K562 (cell line): ENCODE measurements around the gene PURA. TPM values are rescaled to one million over a fixed set of nuclear protein-coding genes. Genes with fewer than 3 reads are reported as not detected.

Experiments used
- ATAC-seq: fragments of 200-7000 bp; cut with Tn5 transposase; 3 replicates; pipeline ENCODE4 v1.9.1; 2020; ENCODE audit warnings: moderate library complexity
- BruUV-seq: library from RNA; stranded (reverse); fragments of 400-500 nt; replicated peaks from 2 replicates; lab custom pipeline; 2021; lab: Mats Ljungman, UMichigan
- CTCF ChIA-PET: fragments of 300-600 bp; formaldehyde crosslinking; extraction: SDS; loops from one replicate; lab custom pipeline; 2021; ENCODE audit warnings: low intra/inter-chr PET ratio; lab: Yijun Ruan, JAX
- POLR2A ChIA-PET: fragments of 300-600, 350-650 bp; sonication (Branson Sonifier 250); formaldehyde crosslinking; extraction: SDS; loops from one replicate; lab custom pipeline; 2021; ENCODE audit warnings: antibody characterized with exemption, inconsistent platforms; lab: Yijun Ruan, JAX
- DNase-seq, 4 experiments: peaks; one replicate each; pipeline versions ENCODE4 v3.0.0 to v3.0.0-alpha.2; 2011 to 2018; ENCODE audit warnings: low spot score in 3 of 4, mixed read lengths in 3 of 4; ENCODE audit errors: extremely low read depth in 1 of 4
- FAIRE-seq: peaks from 2 replicates; lab custom pipeline; 2011; peaks lifted over from hg19 to GRCh38; lab: Jason Lieb, UNC
- H2AFZ ChIP-seq: 2 replicates; pipeline ENCODE4 v1.6.0; 2011; ENCODE audit warnings: low read depth, low read length, control low read depth, inconsistent platforms
- H3K27ac ChIP-seq: fragments of 200-600 bp; 3 replicates; pipeline ENCODE4 v1.8.0; 2011; ENCODE audit warnings: low read depth, mild to moderate bottlenecking, control low read depth, inconsistent platforms, low read length, moderate library complexity, mixed read lengths; ENCODE audit errors: extremely low read depth
- H3K27me3 ChIP-seq, 2 experiments: fragments of 300-600 bp in 1 of 2; 2 replicates in 1 of 2; 3 replicates in 1 of 2; pipeline versions ENCODE4 v1.6.0 to v1.8.0; 2011; ENCODE audit warnings: inconsistent platforms in 2 of 2, low read length in 2 of 2, mild to moderate bottlenecking in 1 of 2, mixed read lengths in 1 of 2, moderate library complexity in 1 of 2; ENCODE audit not compliant: control insufficient read depth in 2 of 2, insufficient read depth in 2 of 2
- H3K36me3 ChIP-seq: fragments of 300-600 bp; 3 replicates; pipeline ENCODE4 v1.8.0; 2011; ENCODE audit warnings: mild to moderate bottlenecking, low read length, inconsistent platforms; ENCODE audit not compliant: control insufficient read depth, insufficient read depth
- H3K4me1 ChIP-seq, 2 experiments: fragments of 200-600 bp in 1 of 2; replicated peaks in 1 of 2; 2 replicates in 1 of 2; 3 replicates in 1 of 2; pipeline versions ENCODE4 v1.5.1 to v1.8.0; 2011; ENCODE audit warnings: inconsistent platforms in 2 of 2, low read length in 2 of 2, mild to moderate bottlenecking in 1 of 2, mixed read lengths in 1 of 2, moderate library complexity in 1 of 2; ENCODE audit not compliant: control insufficient read depth in 2 of 2, insufficient read depth in 2 of 2
- H3K4me2 ChIP-seq: 2 replicates; pipeline ENCODE4 v1.6.1; 2011; ENCODE audit warnings: low read length, control low read depth, inconsistent platforms, mixed read lengths; ENCODE audit not compliant: insufficient read depth
- H3K4me3 ChIP-seq: fragments of 200-600 bp; sonication (generic), shearing (Covaris generic); 2 replicates; pipeline ENCODE4 v1.5.1; 2016; ENCODE audit warnings: control low read depth, inconsistent platforms
- H3K79me2 ChIP-seq: fragments of 200-600 bp; 3 replicates; pipeline ENCODE4 v1.8.0; 2011; ENCODE audit warnings: low read length, inconsistent platforms; ENCODE audit not compliant: control insufficient read depth, insufficient read depth
- H3K9ac ChIP-seq, 2 experiments: 2 replicates each; pipeline versions ENCODE4 v1.6.0 to v1.6.1; 2011; ENCODE audit warnings: low read depth in 2 of 2, low read length in 2 of 2, control low read depth in 1 of 2, inconsistent platforms in 1 of 2, mild to moderate bottlenecking in 1 of 2, mixed read lengths in 1 of 2; ENCODE audit not compliant: insufficient read depth in 1 of 2
- H3K9me1 ChIP-seq: one replicate; pipeline ENCODE4 v1.6.0; 2011; ENCODE audit warnings: inconsistent platforms, mild to moderate bottlenecking, low read length, moderate library complexity; ENCODE audit not compliant: control insufficient read depth, insufficient read depth
- H3K9me3 ChIP-seq: replicated peaks from 2 replicates; pipeline ENCODE4 v1.5.1; 2011; ENCODE audit warnings: low read depth, low read length, inconsistent platforms; ENCODE audit not compliant: control insufficient read depth, insufficient read depth
- H4K20me1 ChIP-seq: replicated peaks from 2 replicates; pipeline ENCODE4 v1.6.1; 2011; ENCODE audit warnings: low read length, inconsistent platforms, mixed read lengths; ENCODE audit not compliant: control insufficient read depth, insufficient read depth
- HDAC2 ChIP-seq: fragments of 450-650 bp; IDR thresholded peaks from 2 replicates; pipeline ENCODE4 v1.6.1; 2016; ENCODE audit warnings: mild to moderate bottlenecking
- KDM1A ChIP-seq, 2 experiments: fragments of 450-650 bp; IDR thresholded peaks; 2 replicates each; pipeline ENCODE4 v1.6.1; 2016; ENCODE audit warnings: mild to moderate bottlenecking in 2 of 2
- RBM15 ChIP-seq: fragments of 200-400 bp; formaldehyde crosslinking; IDR thresholded peaks from 2 replicates; pipeline ENCODE4 v1.6.1; 2018; ENCODE audit warnings: mild to moderate bottlenecking, low read length, moderate library complexity; ENCODE audit not compliant: insufficient read depth
- RCOR1 ChIP-seq, 2 experiments: IDR thresholded peaks; 2 replicates each; pipeline ENCODE4 v1.6.1; 2012; ENCODE audit warnings: low read depth in 2 of 2, low read length in 2 of 2, borderline replicate concordance in 1 of 2, improper control_type of control experiment in 1 of 2
- REST ChIP-seq, 2 experiments: fragments of 450-650 bp; formaldehyde crosslinking in 1 of 2; IDR thresholded peaks; 2 replicates each; pipeline versions ENCODE4 v1.4.0 to v1.6.1; 2014 to 2020; ENCODE audit warnings: mild to moderate bottlenecking in 2 of 2, borderline replicate concordance in 1 of 2, low read depth in 1 of 2
- ZNF175 ChIP-seq: fragments of 200-800 bp; sonication (Bioruptor generic); IDR thresholded peaks from 2 replicates; pipeline ENCODE4 v1.6.1; 2016; ENCODE audit warnings: low read depth, mild to moderate bottlenecking, missing genetic modification characterization, missing compliant biosample characterization
- WGBS: fragments of 100-300 bp; shearing (Covaris generic); methylation state at CpG from one replicate; pipeline ENCODE4 v1.1.6; 2016; ENCODE audit warnings: low coverage, mixed read lengths; ENCODE audit not compliant: insufficient coverage; ENCODE audit errors: missing lambda C conversion rate; 5-methylcytosine and 5-hydroxymethylcytosine counted together
- in situ Hi-C: fragments of 300-500 bp; cut with MboI; formaldehyde crosslinking; loops from 4 replicates; pipeline ENCODE4 v1.15.0; 2018; ENCODE audit warnings: inconsistent platforms, mixed read lengths
- intact Hi-C: fragments of 100-400 bp; cut with micrococcal nuclease; formaldehyde crosslinking; loops from 2 replicates; pipeline ENCODE4 v1.14.2; 2022
- polyA plus RNA-seq, 8 experiments: library from polyadenylated mRNA; depleted of rRNA in 4 of 8; stranded (reverse) in 5 of 8; unstranded in 3 of 8; fragments of >200 nt; fragmentation: Nextera tagmentation in 2 of 8; fragmentation: Illumina TruSeq in 1 of 8; extraction: Ambion mirVana in 2 of 8; extraction: Trizol in 1 of 8; gene quantifications; 2 replicates each; pipeline versions ENCODE4 v1.2.1 to v1.2.3, GENCODE V29; 2011 to 2014; ENCODE audit warnings: inconsistent platforms in 1 of 8, missing spikeins in 1 of 8
- total RNA-seq, 7 experiments: library from RNA; depleted of rRNA in 6 of 7; stranded (reverse); fragments of >200 nt in 6 of 7; fragmentation: Illumina TruSeq in 2 of 7; extraction: Trizol in 2 of 7; gene quantifications; 2 replicates each; pipeline versions ENCODE4 v1.2.1 to v1.2.3, GENCODE V29; 2011 to 2021; ENCODE audit warnings: low replicate concordance in 1 of 7

PURA gene
- total and polyA plus RNA-seq, 9 of the 15 experiments (the other 6 are each of a cell fraction or from before 2014, with no cell fraction given) = 3.2 to 11.1 (median 5.4) TPM

DNA sequence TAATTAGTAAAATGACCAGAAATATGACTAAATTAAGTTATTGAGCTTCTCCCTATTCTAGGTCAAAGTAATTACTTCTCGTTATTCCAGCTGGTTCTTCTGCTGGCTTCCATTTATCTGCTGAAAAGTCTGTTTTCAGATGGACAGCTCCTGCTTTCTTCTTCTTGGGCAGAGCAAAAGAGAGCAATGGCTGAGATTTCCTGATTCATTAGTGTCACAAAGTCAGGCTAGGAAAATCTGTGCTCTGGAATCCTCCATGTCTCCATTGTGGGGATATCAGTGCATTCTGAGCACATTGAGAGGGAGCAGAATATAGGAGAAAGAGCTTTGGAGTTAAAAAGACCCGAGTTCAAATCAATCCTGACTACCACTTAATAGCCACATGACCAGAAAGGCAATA is 37.1 kb upstream of the PURA start:
- no TSS peak for BruUV-seq
- Histone ChIP-seq H3K4me1 (no peaks in the 10 kb centered on the region), H3K79me2 (no peaks in the 10 kb centered on the region), H3K4me2 (no peak overlapping the region), H3K9me1 (no peaks in the 10 kb centered on the region), H3K9me3 (no peaks in the 10 kb centered on the region), H4K20me1 (no peaks in the 10 kb centered on the region), H3K27me3 (no peaks in the 10 kb centered on the region), H2AFZ (no peak overlapping the region), H3K4me3 (no peak overlapping the region), H3K9ac (no peak overlapping the region), H3K36me3 (no peaks in the 10 kb centered on the region), H3K27ac (no peak overlapping the region)
- DNase-seq = no peak
- FAIRE-seq = no peak
- no peak for TF ChIP-seq RBM15
- peak; percentile 78 to 81 for TF ChIP-seq KDM1A (IDR thresholded peaks at IDR 0.05)
- TF ChIP-seq HDAC2 = no peak
- peak in 1 of 2 experiments; percentile 56; a peak in 1 of 4 replicates for TF ChIP-seq RCOR1 (IDR thresholded peaks at IDR 0.05; ENCODE audit: borderline replicate concordance in 1 of 2, low read depth in 2 of 2, low read length in 2 of 2)
- no peak for TF ChIP-seq ZNF175 (CRISPR knock-in tag)
- peak; percentile 48 for TF ChIP-seq REST (IDR thresholded peaks at IDR 0.05; ENCODE audit: borderline replicate concordance)
- TF ChIP-seq REST (CRISPR knock-in tag; IDR thresholded peaks at IDR 0.05; ENCODE audit: low read depth) = no peak
- ChIA-PET CTCF (interaction anchor here (0.7 to 5.3 kb wide), 4 partner anchors 23 to 80 kb away, joined by 3 to 73 read pairs (median 32); no protein-coding TSS in a partner anchor), POLR2A (interaction anchor here (1.1 to 1.5 kb wide), 3 partner anchors 31 to 67 kb away, joined by 3 to 4 read pairs (median 3); no protein-coding TSS in a partner anchor)
- ATAC-seq = no peak
- 4% methylated on average over 2 of the region's 2 CpGs for WGBS
- in situ Hi-C loops (no loop called here), intact Hi-C loops (no loop called here)
